ENCODE measurements around the gene KRTAP12-3.

DNA sequence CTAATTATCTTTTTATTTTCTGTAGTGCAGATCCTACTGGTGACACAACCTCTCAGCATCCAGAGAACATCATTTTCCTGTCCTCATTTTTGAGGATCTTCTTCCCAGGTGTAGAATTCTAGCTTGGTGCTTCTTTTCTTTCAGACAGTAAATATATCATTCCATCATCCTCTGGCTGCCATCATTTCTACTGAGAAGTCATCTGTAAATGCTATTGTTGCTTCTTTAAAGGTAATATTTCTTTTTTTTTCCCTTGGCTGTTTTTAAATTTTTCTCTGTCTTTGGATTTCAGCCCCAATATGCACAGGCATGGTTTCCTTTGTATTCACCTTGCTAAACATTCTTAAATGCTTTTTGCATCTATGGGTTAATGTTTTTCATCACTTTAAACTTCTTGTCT, 34.2 kb upstream of the KRTAP12-3 start:
- TF ChIP-seq, protein P1, sequence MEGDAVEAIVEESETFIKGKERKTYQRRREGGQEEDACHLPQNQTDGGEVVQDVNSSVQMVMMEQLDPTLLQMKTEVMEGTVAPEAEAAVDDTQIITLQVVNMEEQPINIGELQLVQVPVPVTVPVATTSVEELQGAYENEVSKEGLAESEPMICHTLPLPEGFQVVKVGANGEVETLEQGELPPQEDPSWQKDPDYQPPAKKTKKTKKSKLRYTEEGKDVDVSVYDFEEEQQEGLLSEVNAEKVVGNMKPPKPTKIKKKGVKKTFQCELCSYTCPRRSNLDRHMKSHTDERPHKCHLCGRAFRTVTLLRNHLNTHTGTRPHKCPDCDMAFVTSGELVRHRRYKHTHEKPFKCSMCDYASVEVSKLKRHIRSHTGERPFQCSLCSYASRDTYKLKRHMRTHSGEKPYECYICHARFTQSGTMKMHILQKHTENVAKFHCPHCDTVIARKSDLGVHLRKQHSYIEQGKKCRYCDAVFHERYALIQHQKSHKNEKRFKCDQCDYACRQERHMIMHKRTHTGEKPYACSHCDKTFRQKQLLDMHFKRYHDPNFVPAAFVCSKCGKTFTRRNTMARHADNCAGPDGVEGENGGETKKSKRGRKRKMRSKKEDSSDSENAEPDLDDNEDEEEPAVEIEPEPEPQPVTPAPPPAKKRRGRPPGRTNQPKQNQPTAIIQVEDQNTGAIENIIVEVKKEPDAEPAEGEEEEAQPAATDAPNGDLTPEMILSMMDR (IDR thresholded peaks at IDR 0.05), result no peak
- no peak for TF ChIP-seq POLR2A (IDR thresholded peaks at IDR 0.05)
